NCI-H1105 treated with DMSO at 0.1 percent for 48 hours (cell line): ENCODE results near the gene CYBA.
"Not testable (repeated sequence)": the region's sequence is repeated elsewhere in the genome, so short reads cannot be mapped to it uniquely, and the experiment has no call there.

Experiments used
- DNase-seq: peaks from one replicate; lab custom pipeline; 2025; lab: John Stamatoyannopoulos, UW

Gene CYBA

GRCh38 chr16:88686062-88686438, 35.2 kb upstream of the CYBA start:
- peak; percentile 45 for DNase-seq

- DNase-seq = no peak
Observed at GRCh38 chr16:88685156-88686061, 34.6 kb upstream of the CYBA start.

GRCh38 chr16:88684569-88685155, 33.8 kb upstream of the CYBA start:
- no peak for DNase-seq

- DNase-seq = no peak
Observed at GRCh38 chr16:88681709-88682451, 31.0 kb upstream of the CYBA start.

GRCh38 chr16:88681084-88681680, 30.3 kb upstream of the CYBA start:
- DNase-seq = no peak

GRCh38 chr16:88680554-88681083, 29.8 kb upstream of the CYBA start:
- no peak for DNase-seq

GRCh38 chr16:88678224-88678979, 27.5 kb upstream of the CYBA start:
- DNase-seq = no peak

GRCh38 chr16:88677721-88678120, 26.9 kb upstream of the CYBA start:
- DNase-seq = no peak

GRCh38 chr16:88676502-88677242, 25.8 kb upstream of the CYBA start:
- no peak for DNase-seq

- DNase-seq = no peak
Observed at GRCh38 chr16:88673716-88674379, 23.0 kb upstream of the CYBA start.

GRCh38 chr16:88672776-88673175, 21.9 kb upstream of the CYBA start:
- no peak for DNase-seq

GRCh38 chr16:88671806-88672205, 21.0 kb upstream of the CYBA start:
- DNase-seq = no peak

- no peak for DNase-seq
Observed at GRCh38 chr16:88669980-88670379, 19.1 kb upstream of the CYBA start.

GRCh38 chr16:88669493-88669892, 18.6 kb upstream of the CYBA start:
- not testable (repeated sequence) for DNase-seq

GRCh38 chr16:88667461-88667860, 16.6 kb upstream of the CYBA start:
- no peak for DNase-seq

GRCh38 chr16:88665570-88665969, 14.7 kb upstream of the CYBA start:
- no peak for DNase-seq

- DNase-seq = no peak
Observed at GRCh38 chr16:88665148-88665547, 14.3 kb upstream of the CYBA start.

GRCh38 chr16:88662843-88663606, 12.2 kb upstream of the CYBA start, which contains the start of gene MVD:
Gene MVD, minus strand, starts transcription at chr16:88663091. Its CDS starts 11 bp downstream, at chr16:88663080.
- peak; percentile 85 for DNase-seq

- no peak for DNase-seq
Observed at GRCh38 chr16:88662222-88662842, 11.5 kb upstream of the CYBA start.
